ENCODE results near the gene SBF2. TPM values are rescaled to one million over a fixed set of nuclear protein-coding genes. Genes with fewer than 3 reads are reported as not detected.

SBF2 gene
- total RNA-seq, 1 experiment from 2014 or later = 67.9 TPM

GRCh38 chr11:10304495-10305261 is 10.7 kb upstream of the SBF2 start, which contains the start of gene ADM:
TSS of gene ADM (plus strand) at chr11:10305073. CDS start at chr11:10305701, 628 bp downstream.
- peak; percentile 79 for DNase-seq (ENCODE audit: low spot score)
- in situ Hi-C loops (cut with HindIII; ENCODE audit: low sequenced_read_pairs) = loop anchor here (25.0 kb wide), 1 partner anchor 467 kb away; no protein-coding TSS in a partner anchor

GRCh38 chr11:10303558-10304363 is 9.7 kb upstream of the SBF2 start:
- in situ Hi-C loops (cut with HindIII; ENCODE audit: low sequenced_read_pairs) = loop anchor here (25.0 kb wide), 1 partner anchor 466 kb away; no protein-coding TSS in a partner anchor
- DNase-seq (ENCODE audit: low spot score) = peak; percentile 68

- in situ Hi-C loops (cut with HindIII; ENCODE audit: low sequenced_read_pairs) = loop anchor here (25.0 kb wide), 1 partner anchor 466 kb away; no protein-coding TSS in a partner anchor
- peak; percentile 77 for DNase-seq (ENCODE audit: low spot score)
Observed at GRCh38 chr11:10302744-10303557, 8.9 kb upstream of the SBF2 start.

- in situ Hi-C loops (cut with HindIII; ENCODE audit: low sequenced_read_pairs) = loop anchor here (25.0 kb wide), 1 partner anchor 465 kb away; no protein-coding TSS in a partner anchor
- peak; percentile 70 for DNase-seq (ENCODE audit: low spot score)
Observed at GRCh38 chr11:10302359-10302743, 8.3 kb upstream of the SBF2 start.

- in situ Hi-C loops (cut with HindIII; ENCODE audit: low sequenced_read_pairs) = loop anchor here (25.0 kb wide), 1 partner anchor 465 kb away; no protein-coding TSS in a partner anchor
- DNase-seq (ENCODE audit: low spot score) = no peak
Observed at GRCh38 chr11:10301656-10302358, 7.8 kb upstream of the SBF2 start.

GRCh38 chr11:10298342-10298741 is 4.3 kb upstream of the SBF2 start:
- in situ Hi-C loops (cut with HindIII; ENCODE audit: low sequenced_read_pairs) = no loop called here
- DNase-seq (ENCODE audit: low spot score) = no peak

GRCh38 chr11:10295064-10295901 is 1.3 kb upstream of the SBF2 start:
- in situ Hi-C loops (cut with HindIII; ENCODE audit: low sequenced_read_pairs) = no loop called here
- no peak for DNase-seq (ENCODE audit: low spot score)

- DNase-seq (ENCODE audit: low spot score) = peak; percentile 62
- in situ Hi-C loops (cut with HindIII; ENCODE audit: low sequenced_read_pairs) = no loop called here
Observed at GRCh38 chr11:10294290-10294953, 403 bp upstream of the SBF2 start.

- in situ Hi-C loops (cut with HindIII; ENCODE audit: low sequenced_read_pairs) = no loop called here
- DNase-seq (ENCODE audit: low spot score) = no peak
Observed at GRCh38 chr11:10291801-10292638, 2.0 kb downstream of the SBF2 start.

GRCh38 chr11:10289765-10290380 is 4.1 kb downstream of the SBF2 start:
- in situ Hi-C loops (cut with HindIII; ENCODE audit: low sequenced_read_pairs) = no loop called here
- no peak for DNase-seq (ENCODE audit: low spot score)

- no peak for DNase-seq (ENCODE audit: low spot score)
- in situ Hi-C loops (cut with HindIII; ENCODE audit: low sequenced_read_pairs) = no loop called here
Observed at GRCh38 chr11:10288881-10289764, 4.9 kb downstream of the SBF2 start.

- in situ Hi-C loops (cut with HindIII; ENCODE audit: low sequenced_read_pairs) = no loop called here
- DNase-seq (ENCODE audit: low spot score) = no peak
Observed at GRCh38 chr11:10287766-10288715, 6.0 kb downstream of the SBF2 start.

- in situ Hi-C loops (cut with HindIII; ENCODE audit: low sequenced_read_pairs) = no loop called here
- no peak for DNase-seq (ENCODE audit: low spot score)
Observed at GRCh38 chr11:10287140-10287539, 6.9 kb downstream of the SBF2 start.

GRCh38 chr11:10285148-10285802 is 8.7 kb downstream of the SBF2 start:
- in situ Hi-C loops (cut with HindIII; ENCODE audit: low sequenced_read_pairs) = no loop called here
- no peak for DNase-seq (ENCODE audit: low spot score)
